H1 (cell line): ENCODE data around the gene ANKRD11. TPM values are rescaled to one million over a fixed set of nuclear protein-coding genes. Genes with fewer than 3 reads are reported as not detected.

Experiments used
- CTCF ChIA-PET: fragments of 300-600 bp; sonication (Branson Sonifier 250); formaldehyde crosslinking; loops from one replicate; lab custom pipeline; 2021; ENCODE audit not compliant: partially characterized antibody; lab: Charles Lee
- POLR2A ChIA-PET: fragments of 300-600 bp; sonication (Branson Sonifier 250); formaldehyde crosslinking; loops from one replicate; lab custom pipeline; 2021; ENCODE audit warnings: inconsistent platforms; ENCODE audit not compliant: partially characterized antibody; lab: Charles Lee
- DNase-seq, 2 experiments: peaks; one replicate each; pipeline versions ENCODE4 v3.0.0 to v3.0.0-alpha.2; 2010 to 2022; ENCODE audit warnings: low spot score in 2 of 2, low read depth in 1 of 2, mixed read lengths in 1 of 2
- FAIRE-seq: peaks from 2 replicates; lab custom pipeline; 2011; peaks lifted over from hg19 to GRCh38; lab: Jason Lieb, UNC
- H2AFZ ChIP-seq: 2 replicates; pipeline ENCODE4 v1.8.1; 2012; ENCODE audit warnings: low read length, inconsistent platforms
- H2AK5ac ChIP-seq: 2 replicates; pipeline ENCODE4 v1.6.1; 2013; ENCODE audit warnings: low read depth, low read length
- H2BK120ac ChIP-seq: replicated peaks from 2 replicates; pipeline ENCODE3; 2013; ENCODE audit warnings: low read depth, low read length, inconsistent platforms
- H2BK12ac ChIP-seq: 2 replicates; pipeline ENCODE4 v1.6.1; 2013; ENCODE audit warnings: low read depth, low read length
- H2BK15ac ChIP-seq: 2 replicates; pipeline ENCODE4 v1.6.1; 2013; ENCODE audit warnings: low read length
- H2BK20ac ChIP-seq: 2 replicates; pipeline ENCODE4 v1.6.1; 2013; ENCODE audit warnings: low read length
- H2BK5ac ChIP-seq: 2 replicates; pipeline ENCODE4 v1.6.1; 2013; ENCODE audit warnings: low read depth, low read length
- H3K14ac ChIP-seq: 2 replicates; pipeline ENCODE4 v1.6.1; 2013; ENCODE audit warnings: inconsistent platforms; ENCODE audit not compliant: insufficient read length
- H3K18ac ChIP-seq: 2 replicates; pipeline ENCODE4 v1.6.1; 2013; ENCODE audit warnings: low read length; ENCODE audit errors: extremely low read depth
- H3K23ac ChIP-seq: 2 replicates; pipeline ENCODE4 v1.6.1; 2013; ENCODE audit warnings: inconsistent platforms; ENCODE audit not compliant: insufficient read length
- H3K23me2 ChIP-seq: 2 replicates; pipeline ENCODE4 v1.6.1; 2013; ENCODE audit warnings: low read depth, low read length
- H3K27ac ChIP-seq: 2 replicates; pipeline ENCODE4 v1.6.1; 2011; ENCODE audit warnings: low read depth, low read length, inconsistent platforms
- H3K27me3 ChIP-seq, 4 experiments: replicated peaks in 1 of 4; 1 replicate in 1 of 4; 2 replicates in 3 of 4; pipeline versions ENCODE4 v1.6.1 to v1.8.1; 2011 to 2013; ENCODE audit warnings: low read length in 3 of 4, mild to moderate bottlenecking in 3 of 4, inconsistent platforms in 2 of 4, mixed read lengths in 2 of 4, moderate library complexity in 1 of 4; ENCODE audit not compliant: control insufficient read depth in 3 of 4, insufficient read depth in 3 of 4; ENCODE audit errors: extremely low read depth in 1 of 4
- H3K36me3 ChIP-seq, 4 experiments: 2 replicates each; pipeline versions ENCODE4 v1.6.1 to v1.8.1; 2011 to 2013; ENCODE audit warnings: mild to moderate bottlenecking in 4 of 4, low read length in 3 of 4, moderate library complexity in 2 of 4, control low read depth in 1 of 4, inconsistent platforms in 1 of 4; ENCODE audit not compliant: insufficient read depth in 4 of 4, control insufficient read depth in 2 of 4
- H3K4ac ChIP-seq: replicated peaks from 2 replicates; pipeline ENCODE3; 2013; ENCODE audit warnings: low read length, low read depth, mixed read lengths, inconsistent platforms; ENCODE audit not compliant: insufficient read length
- H3K4me1 ChIP-seq, 4 experiments: replicated peaks in 1 of 4; 1 replicate in 1 of 4; 2 replicates in 3 of 4; pipeline versions ENCODE4 v1.6.1 to v1.8.1; 2011 to 2013; ENCODE audit warnings: low read length in 3 of 4, inconsistent platforms in 2 of 4, mixed read lengths in 1 of 4; ENCODE audit not compliant: insufficient read depth in 4 of 4, control insufficient read depth in 3 of 4
- H3K4me2 ChIP-seq, 2 experiments: 2 replicates each; pipeline versions ENCODE4 v1.6.1 to v1.8.1; 2011 to 2013; ENCODE audit warnings: low read depth in 2 of 2, low read length in 2 of 2, control low read depth in 1 of 2, inconsistent platforms in 1 of 2, mild to moderate bottlenecking in 1 of 2; ENCODE audit not compliant: insufficient read depth in 1 of 2
- H3K4me3 ChIP-seq, 4 experiments: fragments of 200-600, 300-600 bp in 1 of 4; sonication (generic), shearing (Covaris generic), sonication (Bioruptor Twin) in 1 of 4; 2 replicates each; pipeline versions ENCODE4 v1.5.1 to v1.8.1; 2011 to 2016; ENCODE audit warnings: low read length in 4 of 4, low read depth in 3 of 4, control low read depth in 2 of 4, inconsistent platforms in 2 of 4, mild to moderate bottlenecking in 2 of 4, mixed read lengths in 1 of 4, moderate library complexity in 1 of 4; ENCODE audit not compliant: insufficient read depth in 2 of 4; ENCODE audit errors: extremely low read depth in 1 of 4
- H3K56ac ChIP-seq: replicated peaks from 2 replicates; pipeline ENCODE3; 2013; ENCODE audit warnings: low read depth, mild to moderate bottlenecking, mixed read lengths, low read length, inconsistent platforms; ENCODE audit not compliant: insufficient read length
- H3K79me1 ChIP-seq: 2 replicates; pipeline ENCODE4 v1.6.1; 2013; ENCODE audit warnings: low read depth, low read length, control low read depth
- H3K79me2 ChIP-seq, 2 experiments: 2 replicates each; pipeline versions ENCODE4 v1.6.1 to v1.8.1; 2012 to 2013; ENCODE audit warnings: low read length in 2 of 2, mild to moderate bottlenecking in 2 of 2, inconsistent platforms in 1 of 2; ENCODE audit not compliant: insufficient read depth in 2 of 2, control insufficient read depth in 1 of 2
- H3K9ac ChIP-seq, 4 experiments: replicated peaks in 1 of 4; 1 replicate in 1 of 4; 2 replicates in 3 of 4; pipeline versions ENCODE4 v1.6.1 to v1.8.1; 2011 to 2013; ENCODE audit warnings: low read depth in 3 of 4, low read length in 3 of 4, control low read depth in 2 of 4, mild to moderate bottlenecking in 2 of 4, moderate library complexity in 2 of 4, inconsistent platforms in 1 of 4; ENCODE audit errors: extremely low read depth in 1 of 4
- H3K9me3 ChIP-seq, 2 experiments: 2 replicates each; pipeline versions ENCODE4 v1.6.1 to v1.8.1; 2012 to 2013; ENCODE audit warnings: mild to moderate bottlenecking in 2 of 2, moderate library complexity in 2 of 2, control low read depth in 1 of 2, inconsistent platforms in 1 of 2, low read depth in 1 of 2, low read length in 1 of 2, mixed read lengths in 1 of 2; ENCODE audit not compliant: insufficient read depth in 2 of 2
- H4K20me1 ChIP-seq, 2 experiments: replicated peaks in 1 of 2; 2 replicates each; pipeline versions ENCODE3 to v1.8.1; 2011 to 2013; ENCODE audit warnings: inconsistent platforms in 2 of 2, low read length in 2 of 2, mild to moderate bottlenecking in 1 of 2; ENCODE audit not compliant: insufficient read depth in 2 of 2, control insufficient read depth in 1 of 2
- H4K5ac ChIP-seq: 2 replicates; pipeline ENCODE4 v1.6.1; 2013; ENCODE audit warnings: low read length, low read depth, mixed read lengths, inconsistent platforms; ENCODE audit not compliant: insufficient read length
- H4K8ac ChIP-seq: 2 replicates; pipeline ENCODE4 v1.8.0; 2013; ENCODE audit warnings: mild to moderate bottlenecking, moderate library complexity, low read length, inconsistent platforms; ENCODE audit not compliant: insufficient read depth; ENCODE audit errors: extremely low read depth
- H4K91ac ChIP-seq: replicated peaks from 2 replicates; pipeline ENCODE3; 2013; ENCODE audit warnings: low read length, mixed read lengths, inconsistent platforms; ENCODE audit not compliant: insufficient read length
- CHD2 ChIP-seq: IDR thresholded peaks from 2 replicates; pipeline ENCODE4 v1.6.1; 2012; ENCODE audit warnings: low read length, improper control_type of control experiment
- HDAC6 ChIP-seq: IDR thresholded peaks from one replicate; pipeline ENCODE4 v1.7.1; 2012; ENCODE audit warnings: low read depth, mild to moderate bottlenecking, inconsistent platforms, low read length, moderate library complexity
- KDM5A ChIP-seq: fragments of 200-600 bp; IDR thresholded peaks from 2 replicates; pipeline ENCODE4 v1.7.1; 2012; ENCODE audit warnings: mild to moderate bottlenecking, low read length, inconsistent platforms, mixed read lengths
- NANOG ChIP-seq: IDR thresholded peaks from 2 replicates; pipeline ENCODE4 v1.6.1; 2011; ENCODE audit warnings: low read length, low read depth, mild to moderate bottlenecking, inconsistent platforms; ENCODE audit not compliant: insufficient read depth, poor library complexity, severe bottlenecking
- POLR2A ChIP-seq, 2 experiments: IDR thresholded peaks; 1 replicate in 1 of 2; 2 replicates in 1 of 2; pipeline ENCODE4 v1.6.1; 2011; ENCODE audit warnings: low read depth in 2 of 2, low read length in 2 of 2, mild to moderate bottlenecking in 2 of 2; ENCODE audit errors: control extremely low read depth in 1 of 2
- TAF1 ChIP-seq: IDR thresholded peaks from 2 replicates; pipeline ENCODE4 v1.6.1; 2011; ENCODE audit warnings: mild to moderate bottlenecking, low read depth, low read length
- TCF12 ChIP-seq: IDR thresholded peaks from 2 replicates; pipeline ENCODE4 v1.6.1; 2011; ENCODE audit warnings: low read depth, mild to moderate bottlenecking, low read length
- WGBS, 2 experiments: shearing (Covaris generic) in 1 of 2; methylation state at CpG; one replicate each; pipeline versions ENCODE4 v1.1.6 to v1.1.7; 2013 to 2015; ENCODE audit warnings: low lambda C conversion rate in 2 of 2, mixed read lengths in 2 of 2, inconsistent platforms in 1 of 2, low coverage in 1 of 2, missing lambda C conversion rate in 1 of 2; ENCODE audit not compliant: insufficient replicate concordance in 2 of 2, insufficient coverage in 1 of 2, insufficient read length in 1 of 2; ENCODE audit errors: extremely low coverage in 1 of 2, missing lambda C conversion rate in 1 of 2; 5-methylcytosine and 5-hydroxymethylcytosine counted together
- polyA plus RNA-seq, 7 experiments: library from polyadenylated mRNA; depleted of rRNA in 3 of 7; stranded (reverse) in 5 of 7; unstranded in 2 of 7; fragments of >200 nt in 5 of 7; fragments of 200-250 nt in 2 of 7; gene quantifications; 1 replicate in 5 of 7; 2 replicates in 1 of 7; 4 replicates in 1 of 7; pipeline versions ENCODE4 v1.2.1 to v1.2.3, GENCODE V29; 2011 to 2013; ENCODE audit warnings: missing spikeins in 2 of 7, mixed read lengths in 2 of 7
- total RNA-seq: library from RNA; stranded (reverse); fragmentation: NEBNext Ultra II Directional; extraction: Animal tissue kit (Norgen Biotek cat#: 25700); gene quantifications from 2 replicates; pipeline ENCODE4 v1.2.1, GENCODE V29; 2021
- TF ChIP-seq, protein P1 (sequence below): IDR thresholded peaks from 2 replicates; pipeline ENCODE4 v1.6.1; 2012; ENCODE audit warnings: inconsistent platforms

ANKRD11 gene
- total and polyA plus RNA-seq, 2 of the 8 experiments (the other 6 are each of a cell fraction or from before 2014, with no cell fraction given): 46.5 to 142 TPM

GRCh38 chr16:89409161-89409711, 81.1 kb downstream of the ANKRD11 start:
- no peak overlapping the region for H3K4me2 ChIP-seq
- no peak overlapping the region for H4K91ac ChIP-seq
- 0 out of 2 replicates have a peak overlapping the region, but pooled peaks have one; percentile 66 for H2BK5ac ChIP-seq
- H3K27me3 ChIP-seq: no peaks in the 10 kb centered on the region
- H3K23ac ChIP-seq: no peak overlapping the region
- no peaks in the 10 kb centered on the region for H3K9me3 ChIP-seq
- no peak overlapping the region for H2BK15ac ChIP-seq
- H2BK12ac ChIP-seq: no peak overlapping the region
- peaks cover 2 to 45% (median 31%) of the 10 kb centered on the region in 4 experiments for H3K4me1 ChIP-seq
- POLR2A ChIA-PET: interaction anchor here (0.9 to 2.8 kb wide), 5 partner anchors 11 to 74 kb away, joined by 3 to 10 read pairs (median 3); no protein-coding TSS in a partner anchor
- no peak overlapping the region for H3K18ac ChIP-seq
- H3K56ac ChIP-seq: no peak overlapping the region
- H3K79me2 ChIP-seq: peaks cover 65 to 98% of the 10 kb centered on the region in 2 experiments
- H3K4ac ChIP-seq: no peak overlapping the region
- no peak overlapping the region for H2BK120ac ChIP-seq
- H3K14ac ChIP-seq: no peak overlapping the region
- no peak overlapping the region for H2AFZ ChIP-seq
- H2BK20ac ChIP-seq: no peak overlapping the region
- no peaks in the 10 kb centered on the region for H3K36me3 ChIP-seq
- H3K23me2 ChIP-seq: no peaks in the 10 kb centered on the region
- no peak overlapping the region for H4K5ac ChIP-seq
- H4K20me1 ChIP-seq: peaks cover 61 to 63% of the 10 kb centered on the region in 2 experiments
- 83% methylated on average over 13 of the region's 13 CpGs; no CpG with 5 or more reads in 1 of the 2 experiments for WGBS, 2 experiments
- no peak overlapping the region for H3K27ac ChIP-seq
- H3K9ac ChIP-seq: no peak overlapping the region
- H2AK5ac ChIP-seq: no peak overlapping the region
- TF ChIP-seq CHD2 (no peak), TCF12 (no peak), NANOG (no peak), KDM5A (no peak), HDAC6 (no peak), POLR2A (IDR thresholded peaks at IDR 0.05; ENCODE audit: control extremely low read depth in 1 of 2, low read depth in 2 of 2, low read length in 2 of 2) (no peak), TAF1 (no peak)
- TF ChIP-seq, protein P1, sequence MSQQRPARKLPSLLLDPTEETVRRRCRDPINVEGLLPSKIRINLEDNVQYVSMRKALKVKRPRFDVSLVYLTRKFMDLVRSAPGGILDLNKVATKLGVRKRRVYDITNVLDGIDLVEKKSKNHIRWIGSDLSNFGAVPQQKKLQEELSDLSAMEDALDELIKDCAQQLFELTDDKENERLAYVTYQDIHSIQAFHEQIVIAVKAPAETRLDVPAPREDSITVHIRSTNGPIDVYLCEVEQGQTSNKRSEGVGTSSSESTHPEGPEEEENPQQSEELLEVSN: no peak
- TF ChIP-seq, all 59 proteins: peak for 0
- no peak for DNase-seq
- CTCF ChIA-PET: interaction anchor here (0.6 to 1.5 kb wide), 9 partner anchors 11 to 94 kb away, joined by 3 to 4 read pairs (median 3); no protein-coding TSS in a partner anchor
- no peak overlapping the region for H4K8ac ChIP-seq
- H3K79me1 ChIP-seq: peaks cover 32% of the 10 kb centered on the region
- FAIRE-seq: no peak
- no peak overlapping the region for H3K4me3 ChIP-seq
